Measurements from ENCODE around the gene PRKG2. TPM values are rescaled to one million over a fixed set of nuclear protein-coding genes. Genes with fewer than 3 reads are reported as not detected.

Gene PRKG2
- total RNA-seq, 4 donors from 2014 or later = 13.2 to 49.5 (median 34.1) TPM

DNA sequence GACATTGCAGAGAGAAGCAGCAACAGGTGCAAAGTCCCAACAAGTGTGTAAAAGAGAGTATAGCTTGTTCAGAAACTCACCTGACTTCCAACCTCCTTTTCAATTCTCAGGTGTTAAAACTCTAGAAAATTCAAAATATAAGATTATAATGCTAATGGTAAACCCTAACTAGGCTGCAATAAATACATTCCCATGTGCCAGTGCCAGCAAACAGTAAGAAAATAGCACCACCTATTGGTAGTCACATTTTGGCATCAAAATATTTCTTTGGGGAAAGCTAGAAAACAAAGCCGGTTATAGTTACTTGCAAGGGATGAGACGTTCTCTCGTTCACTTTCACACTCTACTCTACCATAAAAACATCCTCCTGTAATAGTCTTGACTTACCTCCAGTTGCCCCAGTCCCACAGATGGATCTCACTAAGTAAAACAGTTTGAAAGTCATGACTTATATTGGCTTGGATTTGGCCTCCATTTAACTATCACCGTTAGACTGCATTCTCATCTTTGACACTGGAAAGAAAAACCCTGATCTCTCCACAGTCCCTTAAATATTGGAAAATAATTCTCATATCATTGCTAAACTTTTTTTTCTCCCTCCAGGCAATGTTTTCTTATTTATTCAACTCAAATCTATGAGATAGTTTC is 174.9 kb downstream of the PRKG2 start:
- TF ChIP-seq, protein P1, sequence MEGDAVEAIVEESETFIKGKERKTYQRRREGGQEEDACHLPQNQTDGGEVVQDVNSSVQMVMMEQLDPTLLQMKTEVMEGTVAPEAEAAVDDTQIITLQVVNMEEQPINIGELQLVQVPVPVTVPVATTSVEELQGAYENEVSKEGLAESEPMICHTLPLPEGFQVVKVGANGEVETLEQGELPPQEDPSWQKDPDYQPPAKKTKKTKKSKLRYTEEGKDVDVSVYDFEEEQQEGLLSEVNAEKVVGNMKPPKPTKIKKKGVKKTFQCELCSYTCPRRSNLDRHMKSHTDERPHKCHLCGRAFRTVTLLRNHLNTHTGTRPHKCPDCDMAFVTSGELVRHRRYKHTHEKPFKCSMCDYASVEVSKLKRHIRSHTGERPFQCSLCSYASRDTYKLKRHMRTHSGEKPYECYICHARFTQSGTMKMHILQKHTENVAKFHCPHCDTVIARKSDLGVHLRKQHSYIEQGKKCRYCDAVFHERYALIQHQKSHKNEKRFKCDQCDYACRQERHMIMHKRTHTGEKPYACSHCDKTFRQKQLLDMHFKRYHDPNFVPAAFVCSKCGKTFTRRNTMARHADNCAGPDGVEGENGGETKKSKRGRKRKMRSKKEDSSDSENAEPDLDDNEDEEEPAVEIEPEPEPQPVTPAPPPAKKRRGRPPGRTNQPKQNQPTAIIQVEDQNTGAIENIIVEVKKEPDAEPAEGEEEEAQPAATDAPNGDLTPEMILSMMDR (IDR thresholded peaks at IDR 0.05) = peak; percentile 27 to 83 (median 68)
- no peak for TF ChIP-seq POLR2A (IDR thresholded peaks at IDR 0.05)
- no peaks in the 10 kb centered on the region for H3K27me3 ChIP-seq
- H3K4me3 ChIP-seq = no peak overlapping the region
- H3K4me1 ChIP-seq = peaks cover 0 to 9% (median 0%) of the 10 kb centered on the region in 4 donors
- H3K36me3 ChIP-seq = no peaks in the 10 kb centered on the region
- DNase-seq = no peak
- no peak overlapping the region for H3K27ac ChIP-seq
- H3K9me3 ChIP-seq = no peaks in the 10 kb centered on the region

DNA sequence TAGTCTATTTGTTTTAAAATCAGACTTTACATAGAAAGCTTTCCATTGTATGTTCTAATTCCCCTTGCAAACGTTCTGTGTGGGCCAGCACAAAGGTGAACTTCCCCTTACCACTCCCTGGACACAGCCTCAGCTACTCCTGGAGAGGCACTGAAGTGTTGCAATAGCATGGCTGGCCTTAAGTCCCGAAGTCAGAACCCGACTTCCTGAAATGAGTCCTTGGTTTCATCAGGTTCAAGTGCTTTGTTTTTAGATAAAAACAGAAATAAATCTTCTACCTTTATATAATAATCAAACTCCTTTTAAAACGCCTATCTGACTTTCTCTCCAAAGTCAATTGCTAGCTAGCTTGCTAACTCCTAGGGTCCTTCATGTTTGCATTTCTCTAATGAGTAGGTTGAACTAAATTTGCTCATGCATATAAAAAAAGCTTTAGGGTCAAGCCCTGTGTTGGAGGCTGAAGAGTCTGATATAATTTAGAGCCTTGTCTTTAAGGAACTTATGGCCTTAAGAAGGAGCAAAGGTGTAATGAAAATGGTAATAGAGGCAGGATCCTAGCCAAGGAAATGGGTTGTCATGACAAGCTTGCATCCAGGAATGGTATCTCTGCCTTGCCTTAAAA is 175.6 kb downstream of the PRKG2 start:
- H3K27ac ChIP-seq = peak overlapping the region in 1 of 4 donors; percentile 38

DNA sequence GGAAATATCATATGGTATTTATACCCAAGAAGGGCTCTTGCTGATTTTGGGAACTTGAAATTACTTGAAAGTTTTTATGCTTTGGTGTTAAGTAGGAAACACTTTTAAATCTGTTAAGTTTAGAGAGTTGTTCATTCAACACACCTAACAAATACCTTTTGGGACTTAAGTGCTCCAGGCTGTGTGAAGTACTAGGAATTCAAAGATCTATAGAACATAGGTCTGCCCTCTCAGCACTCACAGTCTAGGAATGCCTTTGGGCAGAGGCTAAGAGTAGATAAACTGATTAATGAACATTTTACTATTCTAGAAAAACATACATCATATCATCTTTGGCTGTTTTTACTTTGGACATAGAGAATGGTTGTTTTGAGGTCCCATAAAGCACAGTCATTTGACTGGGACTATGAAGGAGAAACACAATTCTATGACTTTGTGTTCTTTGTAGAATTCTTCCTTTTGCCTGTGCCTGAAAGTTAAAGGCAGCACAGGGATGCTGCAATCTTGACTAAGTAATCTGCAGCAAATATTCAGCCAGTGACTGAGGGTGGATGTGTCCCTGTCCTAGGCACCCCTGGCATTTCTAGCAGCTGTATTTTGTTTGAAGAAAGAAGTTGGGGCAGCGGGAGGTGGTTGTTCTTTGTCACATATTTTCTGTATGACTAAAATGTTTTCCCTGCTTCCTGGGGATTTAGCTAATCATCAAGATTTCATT is 176.2 kb downstream of the PRKG2 start:
- no peak overlapping the region for H3K4me3 ChIP-seq
- TF ChIP-seq, protein P1 (IDR thresholded peaks at IDR 0.05) = no peak
- TF ChIP-seq POLR2A (IDR thresholded peaks at IDR 0.05) = no peak
- H3K36me3 ChIP-seq = no peaks in the 10 kb centered on the region

More for the DNA sequence above, 175.6 kb downstream of the PRKG2 start:
- TF ChIP-seq, protein P1 (IDR thresholded peaks at IDR 0.05) = no peak
- TF ChIP-seq POLR2A (IDR thresholded peaks at IDR 0.05) = no peak
- Histone ChIP-seq H3K4me1 (peaks cover 0 to 9% (median 0%) of the 10 kb centered on the region in 4 donors), H3K4me3 (no peak overlapping the region), H3K9me3 (no peaks in the 10 kb centered on the region), H3K27me3 (no peaks in the 10 kb centered on the region), H3K36me3 (no peaks in the 10 kb centered on the region)
- peak in 1 of 3 donors; percentile 53 for DNase-seq

More for the DNA sequence above, 176.2 kb downstream of the PRKG2 start:
- peak overlapping the region in 1 of 4 donors; percentile 38 for H3K27ac ChIP-seq
- H3K9me3 ChIP-seq = no peaks in the 10 kb centered on the region
- DNase-seq = no peak
- no peaks in the 10 kb centered on the region for H3K27me3 ChIP-seq
- H3K4me1 ChIP-seq = peaks cover 0 to 11% (median 0%) of the 10 kb centered on the region in 4 donors

Other genes with a start within 250 kb of the PRKG2 start
- 10 to 100 TPM in 3 of 4 donors, 1 to 10 TPM in 1; 2.5 to 35.4 (median 30.0) TPM for gene BMP3, start 184.5 kb downstream of the PRKG2 start, total RNA-seq